Measurements from ENCODE around the gene IKBKE. TPM values are rescaled to one million over a fixed set of nuclear protein-coding genes. Genes with fewer than 3 reads are reported as not detected.

Gene IKBKE
- total and polyA plus RNA-seq, 2 donors from 2014 or later, result 3.4 to 14.5 TPM

DNA sequence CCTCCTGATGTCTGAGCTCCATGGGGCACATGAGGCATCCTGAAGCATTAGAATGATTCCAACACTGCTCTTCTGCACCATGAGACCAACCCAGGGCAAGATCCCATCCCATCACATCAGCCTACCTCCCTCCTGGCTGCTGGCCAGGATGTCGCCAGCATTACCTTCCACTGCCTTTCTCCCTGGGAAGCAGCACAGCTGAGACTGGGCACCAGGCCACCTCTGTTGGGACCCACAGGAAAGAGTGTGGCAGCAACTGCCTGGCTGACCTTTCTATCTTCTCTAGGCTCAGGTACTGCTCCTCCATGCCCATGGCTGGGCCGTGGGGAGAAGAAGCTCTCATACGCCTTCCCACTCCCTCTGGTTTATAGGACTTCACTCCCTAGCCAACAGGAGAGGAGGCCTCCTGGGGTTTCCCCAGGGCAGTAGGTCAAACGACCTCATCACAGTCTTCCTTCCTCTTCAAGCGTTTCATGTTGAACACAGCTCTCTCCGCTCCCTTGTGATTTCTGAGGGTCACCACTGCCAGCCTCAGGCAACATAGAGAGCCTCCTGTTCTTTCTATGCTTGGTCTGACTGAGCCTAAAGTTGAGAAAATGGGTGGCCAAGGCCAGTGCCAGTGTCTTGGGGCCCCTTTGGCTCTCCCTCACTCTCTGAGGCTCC is 26.0 kb downstream of the IKBKE start:
- no peak for FAIRE-seq
- intact Hi-C loops (cut with DNase I), result no loop called here
- Histone ChIP-seq H3K27ac (ENCODE audit: low read depth in 2 of 2, low read length in 2 of 2) (peak overlapping the region; percentile 5 to 39), H3K27me3 (ENCODE audit: control insufficient read depth, insufficient read depth, low read length) (no peaks in the 10 kb centered on the region), H3K36me3 (ENCODE audit: control insufficient read depth in 2 of 3, insufficient read depth in 3 of 3, low read length in 3 of 3) (no peaks in the 10 kb centered on the region), H3K9ac (ENCODE audit: low read length in 3 of 3) (no peak overlapping the region), H3K9me3 (ENCODE audit: control insufficient read depth in 2 of 3, insufficient read depth in 1 of 3, low read length in 3 of 3) (no peaks in the 10 kb centered on the region), H3K4me3 (ENCODE audit: low read length in 3 of 3) (no peak overlapping the region), H3K4me1 (ENCODE audit: control insufficient read depth in 2 of 3, insufficient read depth in 2 of 3, low read depth in 1 of 3, low read length in 3 of 3) (peaks cover 0 to 20% (median 3%) of the 10 kb centered on the region in 3 donors)
- no peak for DNase-seq
- TF ChIP-seq, protein P1, sequence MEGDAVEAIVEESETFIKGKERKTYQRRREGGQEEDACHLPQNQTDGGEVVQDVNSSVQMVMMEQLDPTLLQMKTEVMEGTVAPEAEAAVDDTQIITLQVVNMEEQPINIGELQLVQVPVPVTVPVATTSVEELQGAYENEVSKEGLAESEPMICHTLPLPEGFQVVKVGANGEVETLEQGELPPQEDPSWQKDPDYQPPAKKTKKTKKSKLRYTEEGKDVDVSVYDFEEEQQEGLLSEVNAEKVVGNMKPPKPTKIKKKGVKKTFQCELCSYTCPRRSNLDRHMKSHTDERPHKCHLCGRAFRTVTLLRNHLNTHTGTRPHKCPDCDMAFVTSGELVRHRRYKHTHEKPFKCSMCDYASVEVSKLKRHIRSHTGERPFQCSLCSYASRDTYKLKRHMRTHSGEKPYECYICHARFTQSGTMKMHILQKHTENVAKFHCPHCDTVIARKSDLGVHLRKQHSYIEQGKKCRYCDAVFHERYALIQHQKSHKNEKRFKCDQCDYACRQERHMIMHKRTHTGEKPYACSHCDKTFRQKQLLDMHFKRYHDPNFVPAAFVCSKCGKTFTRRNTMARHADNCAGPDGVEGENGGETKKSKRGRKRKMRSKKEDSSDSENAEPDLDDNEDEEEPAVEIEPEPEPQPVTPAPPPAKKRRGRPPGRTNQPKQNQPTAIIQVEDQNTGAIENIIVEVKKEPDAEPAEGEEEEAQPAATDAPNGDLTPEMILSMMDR (IDR thresholded peaks at IDR 0.05; ENCODE audit: borderline replicate concordance, extremely low read depth, insufficient read depth), result no peak

DNA sequence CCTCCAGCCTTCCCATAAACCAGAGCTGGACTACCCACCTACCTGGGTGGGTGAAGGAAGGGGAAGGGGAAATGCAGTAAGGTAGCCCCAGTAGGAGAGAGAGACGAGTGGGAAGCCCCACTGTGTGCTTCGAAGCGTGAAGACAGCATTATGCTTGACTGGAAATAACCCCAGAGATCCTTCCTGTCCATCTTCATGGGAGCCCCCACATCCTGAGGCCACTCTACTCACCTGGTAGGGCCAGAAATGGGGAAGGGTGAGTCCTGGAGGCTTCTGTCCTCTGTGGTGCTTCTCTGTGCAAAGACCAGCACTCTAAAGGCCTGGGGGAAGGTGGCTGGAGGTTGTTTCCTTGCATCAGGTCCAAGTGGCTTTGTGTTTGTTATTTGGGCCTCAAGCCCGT is 27.1 kb downstream of the IKBKE start:
- Histone ChIP-seq H3K27me3 (ENCODE audit: control insufficient read depth, insufficient read depth, low read length) (no peaks in the 10 kb centered on the region), H3K9ac (ENCODE audit: low read length in 3 of 3) (no peak overlapping the region), H3K27ac (ENCODE audit: low read depth in 2 of 2, low read length in 2 of 2) (no peak overlapping the region), H3K36me3 (ENCODE audit: control insufficient read depth in 2 of 3, insufficient read depth in 3 of 3, low read length in 3 of 3) (no peaks in the 10 kb centered on the region), H3K4me3 (ENCODE audit: low read length in 3 of 3) (no peak overlapping the region), H3K9me3 (ENCODE audit: control insufficient read depth in 2 of 3, insufficient read depth in 1 of 3, low read length in 3 of 3) (no peaks in the 10 kb centered on the region), H3K4me1 (ENCODE audit: control insufficient read depth in 2 of 3, insufficient read depth in 2 of 3, low read depth in 1 of 3, low read length in 3 of 3) (peaks cover 0 to 25% (median 4%) of the 10 kb centered on the region in 3 donors)
- FAIRE-seq, result no peak
- TF ChIP-seq, protein P1 (IDR thresholded peaks at IDR 0.05; ENCODE audit: borderline replicate concordance, extremely low read depth, insufficient read depth), result no peak
- intact Hi-C loops (cut with DNase I), result no loop called here
- DNase-seq, result no peak

DNA sequence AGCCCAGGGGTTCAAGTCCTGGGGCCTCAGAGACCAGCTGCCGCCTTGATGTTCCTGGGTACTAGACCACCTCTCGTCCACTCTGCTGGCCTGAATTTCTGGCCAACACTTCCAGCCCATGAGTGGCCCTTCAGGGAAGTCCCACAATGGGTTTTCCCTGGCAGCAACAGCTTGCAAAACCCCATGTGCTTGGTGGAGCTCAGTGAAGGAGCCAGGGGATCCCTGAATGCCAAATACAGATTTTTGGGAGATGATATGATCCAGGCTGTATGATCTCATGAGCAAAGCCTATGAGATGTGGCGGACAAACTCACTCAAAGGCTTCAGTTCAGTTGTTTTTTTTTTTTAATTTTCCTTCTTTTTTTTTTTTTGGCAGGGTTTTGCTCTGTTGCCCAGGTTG is 27.5 kb downstream of the IKBKE start:
- H3K4me1 ChIP-seq (ENCODE audit: control insufficient read depth in 2 of 3, insufficient read depth in 2 of 3, low read depth in 1 of 3, low read length in 3 of 3), result peaks cover 0 to 25% (median 7%) of the 10 kb centered on the region in 3 donors
- intact Hi-C loops (cut with DNase I), result no loop called here
- H3K27ac ChIP-seq (ENCODE audit: low read depth in 2 of 2, low read length in 2 of 2), result no peak overlapping the region

More for the DNA sequence above, 27.5 kb downstream of the IKBKE start:
- no peaks in the 10 kb centered on the region for H3K9me3 ChIP-seq (ENCODE audit: control insufficient read depth in 2 of 3, insufficient read depth in 1 of 3, low read length in 3 of 3)
- FAIRE-seq, result no peak
- H3K9ac ChIP-seq (ENCODE audit: low read length in 3 of 3), result no peak overlapping the region
- H3K36me3 ChIP-seq (ENCODE audit: control insufficient read depth in 2 of 3, insufficient read depth in 3 of 3, low read length in 3 of 3), result no peaks in the 10 kb centered on the region
- TF ChIP-seq, protein P1 (IDR thresholded peaks at IDR 0.05; ENCODE audit: borderline replicate concordance, extremely low read depth, insufficient read depth), result no peak
- DNase-seq, result no peak
- H3K4me3 ChIP-seq (ENCODE audit: low read length in 3 of 3), result no peak overlapping the region
- H3K27me3 ChIP-seq (ENCODE audit: control insufficient read depth, insufficient read depth, low read length), result no peaks in the 10 kb centered on the region
